Astrocyte of the spinal cord (primary cell): ENCODE results near the gene UNC45B.
A peak's percentile ranks its signal among the peaks of the same experiment; 100 is the strongest.
"Not testable (repeated sequence)": the region's sequence is repeated elsewhere in the genome, so short reads cannot be mapped to it uniquely, and the experiment has no call there.

Experiments used
- DNase-seq: peaks from one replicate; pipeline ENCODE4 v3.0.0; 2011; ENCODE audit warnings: low read depth, low spot score
- H3K4me3 ChIP-seq: 2 replicates; pipeline ENCODE4 v1.5.1; 2011; ENCODE audit warnings: low read depth, mild to moderate bottlenecking, low read length, moderate library complexity
- CTCF ChIP-seq: IDR thresholded peaks from 2 replicates; pipeline ENCODE4 v1.5.1; 2012; ENCODE audit warnings: low read depth, mild to moderate bottlenecking, low read length, inconsistent platforms
- in situ Hi-C: cut with HindIII; loops from 2 replicates; pipeline ENCODE4 v1.10.0; 2017; ENCODE audit warnings: low sequenced_read_pairs

Gene UNC45B

GRCh38 chr17:35170968-35171771, 23.6 kb downstream of the UNC45B start:
- peak; percentile 28 for DNase-seq
- TF ChIP-seq CTCF = peak; percentile 3
- in situ Hi-C loops = no loop called here
- H3K4me3 ChIP-seq = no peak overlapping the region

- DNase-seq = no peak
- in situ Hi-C loops = no loop called here
- no peak overlapping the region for H3K4me3 ChIP-seq
- TF ChIP-seq CTCF = no peak
Observed at GRCh38 chr17:35171834-35172233, 24.2 kb downstream of the UNC45B start.

- DNase-seq, H3K4me3 ChIP-seq, in situ Hi-C loops: not testable (repeated sequence)
Observed at GRCh38 chr17:35172321-35172720, 24.7 kb downstream of the UNC45B start.

GRCh38 chr17:35174835-35175334, 27.3 kb downstream of the UNC45B start:
- in situ Hi-C loops = no loop called here
- H3K4me3 ChIP-seq = no peak overlapping the region
- TF ChIP-seq CTCF = no peak
- DNase-seq = no peak

GRCh38 chr17:35175638-35176415, 28.2 kb downstream of the UNC45B start:
- in situ Hi-C loops = no loop called here
- no peak overlapping the region for H3K4me3 ChIP-seq
- DNase-seq = no peak
- no peak for TF ChIP-seq CTCF

GRCh38 chr17:35176897-35177296, 29.3 kb downstream of the UNC45B start:
- H3K4me3 ChIP-seq = no peak overlapping the region
- no peak for DNase-seq
- no peak for TF ChIP-seq CTCF
- in situ Hi-C loops = no loop called here

- DNase-seq, in situ Hi-C loops, H3K4me3 ChIP-seq: not testable (repeated sequence)
Observed at GRCh38 chr17:35179379-35179778, 31.8 kb downstream of the UNC45B start.
